ENCODE results near the gene CCDC51.

CCDC51 gene

GRCh38 chr3:48405971-48406370, 33.9 kb downstream of the CCDC51 start:
- Histone ChIP-seq H2BK120ac (ENCODE audit: insufficient read depth, low read length, poor library complexity) (no peak overlapping the region), H2BK5ac (ENCODE audit: low read depth, low read length, poor library complexity) (no peak overlapping the region), H3K4me2 (ENCODE audit: low read length) (no peak overlapping the region), H3K9ac (ENCODE audit: low read length) (no peak overlapping the region), H3K4me3 (ENCODE audit: low read depth, low read length) (no peak overlapping the region), H4K8ac (ENCODE audit: low read depth, low read length) (no peak overlapping the region), H4K91ac (ENCODE audit: low read depth, low read length) (no peak overlapping the region), H3K79me2 (ENCODE audit: control insufficient read depth, insufficient read depth, low read length, poor library complexity) (no peaks in the 10 kb centered on the region), H3K27me3 (ENCODE audit: insufficient read depth, low read length) (no peaks in the 10 kb centered on the region), H3K9me3 (ENCODE audit: insufficient read depth, low read depth, low read length) (no peaks in the 10 kb centered on the region), H4K12ac (ENCODE audit: low read depth, low read length) (no peak overlapping the region), H3K4me1 (ENCODE audit: control insufficient read depth in 1 of 2, insufficient read depth in 2 of 2, low read length in 2 of 2) (no peaks in the 10 kb centered on the region), H3K27ac (ENCODE audit: low read depth, low read length) (no peak overlapping the region), H2AFZ (ENCODE audit: insufficient read depth, low read length, poor library complexity) (no peak overlapping the region), H3K4ac (ENCODE audit: low read depth, low read length) (no peak overlapping the region), H3K14ac (ENCODE audit: low read length) (no peak overlapping the region), H2BK12ac (ENCODE audit: low read length) (no peak overlapping the region), H2AK5ac (ENCODE audit: low read length) (no peak overlapping the region), H3K79me1 (ENCODE audit: low read length) (no peaks in the 10 kb centered on the region), H3K36me3 (ENCODE audit: control insufficient read depth in 1 of 2, insufficient read depth in 2 of 2, low read length in 2 of 2) (peaks cover 76 to 80% of the 10 kb centered on the region in 2 experiments), H3K18ac (ENCODE audit: low read length) (no peak overlapping the region), H3K23ac (ENCODE audit: low read length) (no peak overlapping the region)
- no peak for DNase-seq
- WGBS (ENCODE audit: extremely low coverage, insufficient coverage, insufficient read length): no CpG with 5 or more reads among the region's 1 CpG

DNA sequence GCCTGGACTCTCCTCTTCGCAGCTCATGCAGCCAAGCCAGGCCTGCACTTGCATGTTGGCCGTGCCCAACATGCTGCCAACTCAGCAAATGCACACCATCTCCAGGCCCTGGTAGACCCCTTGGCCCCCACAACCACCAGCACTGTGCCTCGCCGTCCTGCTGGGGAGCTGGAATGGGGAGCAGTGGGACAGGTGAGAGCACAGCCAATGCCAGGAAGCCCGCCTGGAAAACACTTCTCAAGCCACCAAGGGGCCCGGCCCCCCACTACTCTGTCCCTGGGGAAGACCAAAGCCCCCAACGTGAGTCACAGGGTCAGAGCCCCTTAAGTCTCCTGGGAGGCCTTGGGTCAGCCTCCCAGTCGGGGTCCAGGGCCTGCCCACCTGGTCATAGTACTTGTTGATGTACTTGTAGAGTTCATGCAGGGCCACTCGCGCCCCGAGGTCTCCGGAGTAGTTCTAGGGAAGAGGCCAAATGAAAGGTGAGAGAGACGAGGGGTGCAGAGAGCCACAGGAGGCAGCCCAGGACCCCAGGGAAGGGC, 34.5 kb downstream of the CCDC51 start:
- no peak overlapping the region for H3K27ac ChIP-seq (ENCODE audit: low read depth, low read length)
- no peak for DNase-seq
- no peak overlapping the region for H2AK5ac ChIP-seq (ENCODE audit: low read length)
- H3K4me3 ChIP-seq (ENCODE audit: low read depth, low read length): no peak overlapping the region
- H3K23ac ChIP-seq (ENCODE audit: low read length): no peak overlapping the region
- no peaks in the 10 kb centered on the region for H3K9me3 ChIP-seq (ENCODE audit: insufficient read depth, low read depth, low read length)
- H3K4me2 ChIP-seq (ENCODE audit: low read length): no peak overlapping the region
- H4K8ac ChIP-seq (ENCODE audit: low read depth, low read length): no peak overlapping the region
- no peak overlapping the region for H2AFZ ChIP-seq (ENCODE audit: insufficient read depth, low read length, poor library complexity)
- H4K12ac ChIP-seq (ENCODE audit: low read depth, low read length): no peak overlapping the region
- H3K9ac ChIP-seq (ENCODE audit: low read length): no peak overlapping the region
- no peak overlapping the region for H3K14ac ChIP-seq (ENCODE audit: low read length)
- no peak overlapping the region for H2BK120ac ChIP-seq (ENCODE audit: insufficient read depth, low read length, poor library complexity)
- H2BK5ac ChIP-seq (ENCODE audit: low read depth, low read length, poor library complexity): no peak overlapping the region
- no peak overlapping the region for H3K18ac ChIP-seq (ENCODE audit: low read length)
- no peaks in the 10 kb centered on the region for H3K27me3 ChIP-seq (ENCODE audit: insufficient read depth, low read length)
- H3K4ac ChIP-seq (ENCODE audit: low read depth, low read length): no peak overlapping the region
- H3K79me1 ChIP-seq (ENCODE audit: low read length): no peaks in the 10 kb centered on the region
- H4K91ac ChIP-seq (ENCODE audit: low read depth, low read length): no peak overlapping the region
- H2BK12ac ChIP-seq (ENCODE audit: low read length): no peak overlapping the region
- H3K36me3 ChIP-seq (ENCODE audit: control insufficient read depth in 1 of 2, insufficient read depth in 2 of 2, low read length in 2 of 2): peaks cover 70 to 74% of the 10 kb centered on the region in 2 experiments
- H3K79me2 ChIP-seq (ENCODE audit: control insufficient read depth, insufficient read depth, low read length, poor library complexity): no peaks in the 10 kb centered on the region
- WGBS (ENCODE audit: extremely low coverage, insufficient coverage, insufficient read length): no CpG with 5 or more reads among the region's 13 CpGs
- H3K4me1 ChIP-seq (ENCODE audit: control insufficient read depth in 1 of 2, insufficient read depth in 2 of 2, low read length in 2 of 2): no peaks in the 10 kb centered on the region

GRCh38 chr3:48404440-48405342, 35.2 kb downstream of the CCDC51 start:
- no peak overlapping the region for H3K4ac ChIP-seq (ENCODE audit: low read depth, low read length)
- no peaks in the 10 kb centered on the region for H3K9me3 ChIP-seq (ENCODE audit: insufficient read depth, low read depth, low read length)
- no peaks in the 10 kb centered on the region for H3K27me3 ChIP-seq (ENCODE audit: insufficient read depth, low read length)
- H2AFZ ChIP-seq (ENCODE audit: insufficient read depth, low read length, poor library complexity): no peak overlapping the region
- H3K79me1 ChIP-seq (ENCODE audit: low read length): no peaks in the 10 kb centered on the region
- no peak overlapping the region for H3K18ac ChIP-seq (ENCODE audit: low read length)
- H4K91ac ChIP-seq (ENCODE audit: low read depth, low read length): no peak overlapping the region
- no peak overlapping the region for H3K9ac ChIP-seq (ENCODE audit: low read length)
- H3K36me3 ChIP-seq (ENCODE audit: control insufficient read depth in 1 of 2, insufficient read depth in 2 of 2, low read length in 2 of 2): peaks cover 63 to 67% of the 10 kb centered on the region in 2 experiments
- no peak overlapping the region for H4K12ac ChIP-seq (ENCODE audit: low read depth, low read length)
- no peaks in the 10 kb centered on the region for H3K4me1 ChIP-seq (ENCODE audit: control insufficient read depth in 1 of 2, insufficient read depth in 2 of 2, low read length in 2 of 2)
- DNase-seq: no peak
- no peak overlapping the region for H3K4me3 ChIP-seq (ENCODE audit: low read depth, low read length)
- no peak overlapping the region for H2AK5ac ChIP-seq (ENCODE audit: low read length)
- H4K8ac ChIP-seq (ENCODE audit: low read depth, low read length): no peak overlapping the region
- H3K27ac ChIP-seq (ENCODE audit: low read depth, low read length): no peak overlapping the region
- H3K79me2 ChIP-seq (ENCODE audit: control insufficient read depth, insufficient read depth, low read length, poor library complexity): no peaks in the 10 kb centered on the region
- H2BK12ac ChIP-seq (ENCODE audit: low read length): no peak overlapping the region
- H3K14ac ChIP-seq (ENCODE audit: low read length): no peak overlapping the region
- no peak overlapping the region for H2BK5ac ChIP-seq (ENCODE audit: low read depth, low read length, poor library complexity)
- no peak overlapping the region for H3K23ac ChIP-seq (ENCODE audit: low read length)
- H3K4me2 ChIP-seq (ENCODE audit: low read length): no peak overlapping the region
- no peak overlapping the region for H2BK120ac ChIP-seq (ENCODE audit: insufficient read depth, low read length, poor library complexity)
- no CpG with 5 or more reads among the region's 21 CpGs for WGBS (ENCODE audit: extremely low coverage, insufficient coverage, insufficient read length)

GRCh38 chr3:48403533-48404439, 36.1 kb downstream of the CCDC51 start:
- peaks cover 54 to 58% of the 10 kb centered on the region in 2 experiments for H3K36me3 ChIP-seq (ENCODE audit: control insufficient read depth in 1 of 2, insufficient read depth in 2 of 2, low read length in 2 of 2)
- H3K4ac ChIP-seq (ENCODE audit: low read depth, low read length): no peak overlapping the region

More at GRCh38 chr3:48403533-48404439, 36.1 kb downstream of the CCDC51 start:
- no CpG with 5 or more reads among the region's 15 CpGs for WGBS (ENCODE audit: extremely low coverage, insufficient coverage, insufficient read length)
- no peaks in the 10 kb centered on the region for H3K9me3 ChIP-seq (ENCODE audit: insufficient read depth, low read depth, low read length)
- H4K8ac ChIP-seq (ENCODE audit: low read depth, low read length): no peak overlapping the region
- no peak overlapping the region for H2AK5ac ChIP-seq (ENCODE audit: low read length)
- no peak overlapping the region for H2AFZ ChIP-seq (ENCODE audit: insufficient read depth, low read length, poor library complexity)
- H3K18ac ChIP-seq (ENCODE audit: low read length): no peak overlapping the region
- no peak overlapping the region for H3K27ac ChIP-seq (ENCODE audit: low read depth, low read length)
- no peak overlapping the region for H4K12ac ChIP-seq (ENCODE audit: low read depth, low read length)
- no peaks in the 10 kb centered on the region for H3K27me3 ChIP-seq (ENCODE audit: insufficient read depth, low read length)
- H3K4me2 ChIP-seq (ENCODE audit: low read length): no peak overlapping the region
- H2BK5ac ChIP-seq (ENCODE audit: low read depth, low read length, poor library complexity): no peak overlapping the region
- no peak overlapping the region for H3K4me3 ChIP-seq (ENCODE audit: low read depth, low read length)
- no peak for DNase-seq
- no peak overlapping the region for H3K9ac ChIP-seq (ENCODE audit: low read length)
- no peak overlapping the region for H2BK120ac ChIP-seq (ENCODE audit: insufficient read depth, low read length, poor library complexity)
- H4K91ac ChIP-seq (ENCODE audit: low read depth, low read length): no peak overlapping the region
- no peaks in the 10 kb centered on the region for H3K79me1 ChIP-seq (ENCODE audit: low read length)
- H3K14ac ChIP-seq (ENCODE audit: low read length): no peak overlapping the region
- H3K79me2 ChIP-seq (ENCODE audit: control insufficient read depth, insufficient read depth, low read length, poor library complexity): no peaks in the 10 kb centered on the region
- no peaks in the 10 kb centered on the region for H3K4me1 ChIP-seq (ENCODE audit: control insufficient read depth in 1 of 2, insufficient read depth in 2 of 2, low read length in 2 of 2)
- no peak overlapping the region for H3K23ac ChIP-seq (ENCODE audit: low read length)
- H2BK12ac ChIP-seq (ENCODE audit: low read length): no peak overlapping the region
